Hematopoietic multipotent progenitor cell treated with erythropoietin and hydrocortisone succinate and interleukin-3 and kit ligand, for 15 days (in vitro differentiated cells): ENCODE results near the gene RPL39L.
"Not testable (repeated sequence)": the region's sequence is repeated elsewhere in the genome, so short reads cannot be mapped to it uniquely, and the experiment has no call there.

Source experiments
- DNase-seq: peaks from one replicate; pipeline ENCODE4 v3.0.0-alpha.2; 2015; ENCODE audit warnings: low spot score

RPL39L gene

GRCh38 chr3:187139126-187139894 is at the start of gene RPL39L:
TSS of gene RPL39L (minus strand) at chr3:187139496. CDS start at chr3:187121300, 18,196 bp downstream.
- peak; percentile 51 for DNase-seq

GRCh38 chr3:187188931-187189330 is 49.6 kb upstream of the RPL39L start:
- no peak for DNase-seq

GRCh38 chr3:187186801-187187421 is 47.6 kb upstream of the RPL39L start:
- no peak for DNase-seq

DNA sequence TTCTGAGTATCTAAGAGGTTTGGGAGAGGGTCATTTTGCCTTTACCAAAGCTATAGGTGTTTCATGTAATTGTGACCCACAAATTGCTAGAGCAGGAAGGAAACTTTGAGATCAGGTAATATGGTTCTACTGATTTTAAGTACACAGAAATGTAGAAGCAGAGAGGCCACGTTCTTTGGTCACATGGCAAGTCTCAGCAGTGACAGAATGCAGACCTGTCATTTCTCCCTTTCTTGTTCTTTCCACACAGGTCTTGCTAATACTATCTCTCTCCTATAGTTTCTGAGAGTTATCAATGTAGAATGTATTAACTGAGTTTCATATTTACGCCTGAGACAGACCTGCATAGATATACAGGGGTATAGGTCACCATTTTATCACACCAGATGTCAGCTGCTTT is 47.1 kb upstream of the RPL39L start:
- DNase-seq, result no peak

- no peak for DNase-seq
These were observed 46.5 kb upstream of the RPL39L start for GRCh38 chr3:187185759-187186158.

DNA sequence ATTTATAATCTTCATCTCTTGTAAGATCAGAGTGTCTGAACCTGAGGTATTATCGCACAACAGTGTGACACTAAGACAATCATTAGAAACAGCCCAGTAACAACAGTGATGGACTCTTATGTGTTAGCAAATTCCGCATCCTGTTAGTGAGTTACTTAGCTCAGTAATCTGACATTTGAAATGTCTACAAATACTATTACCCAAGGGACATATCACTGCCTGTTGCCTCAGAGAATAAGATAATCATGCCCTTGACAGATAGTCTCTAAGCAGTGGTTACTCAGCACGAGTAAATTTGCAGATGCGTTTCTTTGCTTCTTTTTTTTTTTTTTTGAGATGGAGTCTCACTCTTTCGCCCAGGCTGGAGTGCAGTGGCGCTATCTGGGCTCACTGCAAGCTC is 44.6 kb upstream of the RPL39L start:
- no peak for DNase-seq

GRCh38 chr3:187183210-187183862 is 44.0 kb upstream of the RPL39L start:
- DNase-seq, result no peak

GRCh38 chr3:187181454-187182170 is 42.3 kb upstream of the RPL39L start:
- DNase-seq, result no peak

GRCh38 chr3:187172929-187173328 is 33.6 kb upstream of the RPL39L start:
- no peak for DNase-seq

DNA sequence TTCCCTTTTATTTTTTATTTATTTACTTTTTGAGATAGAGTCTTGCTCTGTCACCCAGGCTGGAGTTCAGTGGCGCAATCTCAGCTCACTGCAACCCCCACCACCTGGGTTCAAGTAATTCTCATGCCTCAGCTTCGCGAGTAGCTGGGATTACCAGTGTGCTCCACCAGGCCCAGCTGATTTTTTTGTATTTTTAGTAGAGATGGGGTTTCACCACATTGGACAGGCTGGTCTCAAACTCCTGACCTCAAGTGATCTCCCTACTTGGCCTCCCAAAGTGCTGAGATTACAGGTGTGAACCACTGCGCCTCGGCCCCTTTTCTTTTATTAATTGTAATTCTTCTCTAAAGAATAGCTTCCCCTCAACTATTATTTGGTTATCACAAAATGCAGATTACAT is 31.6 kb upstream of the RPL39L start:
- DNase-seq, result not testable (repeated sequence)

DNA sequence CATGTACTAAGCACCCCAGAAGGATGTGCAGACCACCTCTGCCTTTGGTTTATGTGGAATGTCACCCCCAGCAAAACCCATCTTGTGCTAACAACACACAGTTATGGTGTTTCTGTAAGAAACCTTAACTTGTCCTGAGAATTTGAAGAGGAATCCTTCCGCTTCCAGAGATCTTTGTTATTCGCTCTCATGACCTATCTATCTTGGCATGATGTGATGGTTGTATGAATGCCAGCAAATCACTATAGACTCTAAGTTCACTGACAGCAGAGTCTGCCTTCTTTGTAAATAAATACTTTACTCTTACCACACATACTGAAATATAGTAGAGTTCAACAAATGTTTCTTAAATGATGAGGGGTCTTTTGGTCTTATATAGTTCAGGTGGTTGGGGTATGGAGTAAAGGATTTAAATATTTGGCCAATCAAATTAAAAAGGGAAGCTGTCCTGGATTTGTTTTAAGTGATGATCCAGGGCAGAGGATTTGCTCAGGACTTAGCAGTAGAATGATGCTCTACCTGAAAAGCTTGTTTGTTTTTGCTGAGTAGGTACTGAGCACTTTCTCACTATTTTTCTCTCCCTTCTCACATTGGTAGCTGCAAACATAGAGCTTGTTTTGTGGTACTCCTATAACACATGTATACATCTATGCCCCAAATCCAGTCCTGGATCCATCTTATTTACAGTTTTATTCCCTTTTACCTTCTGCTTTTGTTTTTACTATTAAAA is 30.1 kb upstream of the RPL39L start:
- DNase-seq, result no peak

DNA sequence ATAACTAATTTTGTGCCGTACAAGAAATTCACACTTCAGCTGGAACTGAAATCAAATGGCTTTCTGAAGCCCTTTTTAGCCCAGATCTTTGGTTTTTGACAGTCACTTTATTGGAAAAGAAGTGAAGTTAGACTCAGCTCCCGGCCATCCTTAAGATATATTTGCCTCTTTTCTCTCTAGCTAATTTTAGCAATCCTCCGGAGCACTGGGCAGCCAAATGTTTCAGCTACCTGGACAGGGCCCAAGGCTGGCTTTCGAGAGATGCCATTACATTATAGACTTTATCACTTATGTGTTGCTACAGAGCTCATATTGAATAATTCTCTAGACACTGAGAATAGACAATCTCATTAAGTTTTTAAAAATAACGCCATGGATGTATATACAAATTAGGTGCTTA is 28.5 kb upstream of the RPL39L start:
- DNase-seq, result no peak

- DNase-seq, result no peak
These were observed 27.5 kb upstream of the RPL39L start for GRCh38 chr3:187166750-187167149.

DNA sequence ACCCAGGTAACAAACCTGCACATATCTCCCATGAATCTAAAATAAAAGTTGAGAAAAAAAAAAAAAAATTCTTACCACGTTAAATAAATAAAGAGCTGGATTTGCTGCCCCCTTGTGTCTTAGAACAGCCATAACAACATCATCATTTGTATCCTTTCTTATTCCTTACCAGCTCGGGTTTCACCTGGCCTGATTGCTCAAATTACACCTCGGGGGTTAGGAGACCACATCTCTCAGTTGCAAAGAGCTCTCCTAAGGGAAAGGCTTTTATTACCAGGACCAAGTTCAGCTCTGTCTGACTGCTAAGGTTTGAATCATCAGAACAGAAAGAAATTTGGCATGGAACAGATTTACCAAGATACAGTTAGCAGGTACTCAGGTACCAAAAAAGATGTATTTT is 25.8 kb upstream of the RPL39L start:
- peak; percentile 54 for DNase-seq

GRCh38 chr3:187162265-187162953 is 23.1 kb upstream of the RPL39L start:
- no peak for DNase-seq

GRCh38 chr3:187161556-187161955 is 22.3 kb upstream of the RPL39L start:
- no peak for DNase-seq

GRCh38 chr3:187150599-187150998 is 11.3 kb upstream of the RPL39L start:
- peak; percentile 12 for DNase-seq

GRCh38 chr3:187150186-187150585 is 10.9 kb upstream of the RPL39L start:
- DNase-seq, result no peak

DNA sequence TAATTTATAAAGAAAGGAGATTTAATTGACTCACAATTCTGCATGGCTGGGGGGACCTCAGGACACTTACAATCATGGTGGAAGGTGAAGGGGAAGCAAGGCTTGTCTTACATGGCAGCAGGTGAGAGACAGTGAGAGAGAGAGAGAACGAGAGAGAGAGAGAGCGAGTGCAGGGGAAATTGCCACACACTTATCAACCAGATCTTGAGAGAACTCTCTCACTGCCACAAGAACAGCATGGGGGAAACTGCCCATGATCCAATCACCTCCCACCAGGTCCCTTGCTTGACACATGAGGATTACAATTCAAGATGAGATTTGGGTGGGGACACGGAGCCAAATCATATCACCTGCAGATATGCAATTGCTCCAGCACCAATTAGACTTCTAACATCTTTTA is 7.1 kb upstream of the RPL39L start:
- no peak for DNase-seq

GRCh38 chr3:187145149-187145895 is 6.0 kb upstream of the RPL39L start:
- DNase-seq, result no peak

- no peak for DNase-seq
These were observed 578 bp upstream of the RPL39L start for GRCh38 chr3:187139895-187140253.
